ENCODE data around the gene CEACAM5.
"Not testable (repeated sequence)": the region's sequence is repeated elsewhere in the genome, so short reads cannot be mapped to it uniquely, and the experiment has no call there.

The CEACAM5 gene

GRCh38 chr19:41700381-41701195 lies 7.8 kb upstream of the CEACAM5 start:
- no peak for DNase-seq

DNA sequence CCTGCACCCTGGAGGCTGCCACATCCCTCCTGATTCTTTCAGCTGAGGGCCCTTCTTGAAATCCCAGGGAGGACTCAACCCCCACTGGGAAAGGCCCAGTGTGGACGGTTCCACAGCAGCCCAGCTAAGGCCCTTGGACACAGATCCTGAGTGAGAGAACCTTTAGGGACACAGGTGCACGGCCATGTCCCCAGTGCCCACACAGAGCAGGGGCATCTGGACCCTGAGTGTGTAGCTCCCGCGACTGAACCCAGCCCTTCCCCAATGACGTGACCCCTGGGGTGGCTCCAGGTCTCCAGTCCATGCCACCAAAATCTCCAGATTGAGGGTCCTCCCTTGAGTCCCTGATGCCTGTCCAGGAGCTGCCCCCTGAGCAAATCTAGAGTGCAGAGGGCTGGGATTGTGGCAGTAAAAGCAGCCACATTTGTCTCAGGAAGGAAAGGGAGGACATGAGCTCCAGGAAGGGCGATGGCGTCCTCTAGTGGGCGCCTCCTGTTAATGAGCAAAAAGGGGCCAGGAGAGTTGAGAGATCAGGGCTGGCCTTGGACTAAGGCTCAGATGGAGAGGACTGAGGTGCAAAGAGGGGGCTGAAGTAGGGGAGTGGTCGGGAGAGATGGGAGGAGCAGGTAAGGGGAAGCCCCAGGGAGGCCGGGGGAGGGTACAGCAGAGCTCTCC lies 6.9 kb upstream of the CEACAM5 start:
- peak in 1 of 2 experiments; percentile 33 for DNase-seq

DNA sequence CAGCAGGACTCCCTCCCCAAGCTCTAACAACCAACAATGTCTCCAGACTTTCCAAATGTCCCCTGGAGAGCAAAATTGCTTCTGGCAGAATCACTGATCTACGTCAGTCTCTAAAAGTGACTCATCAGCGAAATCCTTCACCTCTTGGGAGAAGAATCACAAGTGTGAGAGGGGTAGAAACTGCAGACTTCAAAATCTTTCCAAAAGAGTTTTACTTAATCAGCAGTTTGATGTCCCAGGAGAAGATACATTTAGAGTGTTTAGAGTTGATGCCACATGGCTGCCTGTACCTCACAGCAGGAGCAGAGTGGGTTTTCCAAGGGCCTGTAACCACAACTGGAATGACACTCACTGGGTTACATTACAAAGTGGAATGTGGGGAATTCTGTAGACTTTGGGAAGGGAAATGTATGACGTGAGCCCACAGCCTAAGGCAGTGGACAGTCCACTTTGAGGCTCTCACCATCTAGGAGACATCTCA lies 6.2 kb upstream of the CEACAM5 start:
- DNase-seq = no peak

GRCh38 chr19:41703602-41704293 lies 4.7 kb upstream of the CEACAM5 start:
- no peak for DNase-seq

GRCh38 chr19:41705393-41706174 lies 2.8 kb upstream of the CEACAM5 start:
- no peak for DNase-seq

GRCh38 chr19:41706741-41707501 lies 1.5 kb upstream of the CEACAM5 start:
- DNase-seq = peak; percentile 37 to 78

GRCh38 chr19:41707502-41707812 lies 969 bp upstream of the CEACAM5 start:
- DNase-seq = no peak

- no peak for DNase-seq
These were observed 505 bp upstream of the CEACAM5 start for GRCh38 chr19:41707871-41708371.

GRCh38 chr19:41709516-41709915 lies 1.1 kb downstream of the CEACAM5 start:
- not testable (repeated sequence) for DNase-seq

- DNase-seq = no peak
These were observed 1.7 kb downstream of the CEACAM5 start for GRCh38 chr19:41709951-41710645.

DNA sequence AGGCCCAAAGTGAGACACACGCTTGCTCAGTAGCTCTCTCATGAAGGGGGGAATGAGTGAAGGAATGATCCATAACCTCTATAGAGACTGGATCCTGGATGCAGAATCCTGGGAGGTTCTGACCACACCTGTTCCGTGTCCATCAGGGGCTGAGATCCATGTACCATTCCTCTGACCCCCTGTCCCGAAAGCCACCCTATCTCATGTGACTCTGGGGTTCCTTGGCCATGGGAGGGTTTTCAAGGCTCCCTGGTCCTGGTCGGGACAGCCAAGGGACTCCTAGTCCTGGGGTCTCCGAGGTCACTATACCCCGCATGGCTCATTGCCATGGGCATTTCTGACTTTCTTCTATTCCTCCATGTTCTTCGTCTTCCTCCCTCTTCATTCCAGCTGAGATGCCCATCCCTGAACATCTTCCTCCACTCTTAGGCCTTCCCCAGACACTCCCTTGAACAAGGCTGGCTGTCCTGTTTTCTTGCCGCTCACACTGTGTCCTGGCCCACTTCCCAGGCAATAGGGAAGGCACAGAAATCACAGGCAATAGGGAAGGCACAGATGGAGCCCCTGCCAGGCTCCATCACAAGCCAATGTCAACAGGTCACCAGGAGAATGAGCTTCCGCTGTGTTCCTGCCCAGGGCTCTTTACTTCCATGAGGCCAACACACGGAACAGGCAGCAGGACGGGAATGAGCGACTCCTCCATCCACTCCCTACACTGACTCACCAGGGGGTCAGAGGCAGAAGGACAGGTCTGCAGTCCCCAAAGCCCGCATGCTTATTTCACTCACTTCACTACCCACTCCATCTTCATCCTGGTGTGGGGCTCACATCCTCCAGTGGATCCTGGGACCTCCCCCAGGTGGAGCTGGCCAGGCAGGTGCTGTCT lies 3.2 kb downstream of the CEACAM5 start:
- no peak for DNase-seq

DNA sequence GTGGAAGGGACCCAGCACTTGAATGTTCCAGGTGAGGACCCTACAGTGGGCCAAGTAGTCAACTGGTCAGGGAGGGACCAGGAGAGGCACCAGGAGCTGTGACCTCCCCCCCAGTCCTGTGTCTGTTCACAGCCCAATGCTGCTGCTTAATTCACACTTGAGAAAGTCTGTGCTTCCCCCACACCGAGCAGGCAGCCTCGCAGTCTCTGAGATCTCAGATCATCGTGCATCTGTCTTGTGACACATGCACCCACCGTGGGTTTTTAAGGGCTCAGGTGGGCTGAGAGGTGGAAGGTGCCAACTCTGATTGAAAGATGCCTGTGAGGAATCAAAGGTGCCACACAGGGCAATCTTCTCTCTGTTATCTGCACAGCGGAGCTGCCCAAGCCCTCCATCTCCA lies 6.2 kb downstream of the CEACAM5 start:
- DNase-seq = no peak

DNA sequence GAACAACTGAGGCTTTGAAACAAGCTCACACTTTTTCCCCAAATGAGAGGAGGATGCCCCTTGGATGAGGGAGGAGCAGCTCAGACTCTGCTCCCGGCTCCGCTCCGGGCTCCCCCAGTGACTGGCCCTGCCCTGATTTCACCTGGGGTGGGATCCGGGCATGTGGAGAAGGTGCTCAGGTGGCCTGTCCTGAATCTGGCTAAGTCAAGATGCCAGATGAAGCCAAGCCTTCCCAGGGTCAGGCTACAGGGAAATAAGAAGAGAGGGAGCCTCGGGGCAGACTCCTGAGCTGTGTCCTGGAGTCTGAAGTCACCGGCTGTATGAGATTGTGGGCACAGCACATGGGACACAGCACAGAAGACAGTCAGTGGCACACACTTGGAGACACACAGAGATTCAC lies 10.3 kb downstream of the CEACAM5 start:
- no peak for DNase-seq

- DNase-seq = no peak
These were observed 11.7 kb downstream of the CEACAM5 start for GRCh38 chr19:41720103-41720502.

DNA sequence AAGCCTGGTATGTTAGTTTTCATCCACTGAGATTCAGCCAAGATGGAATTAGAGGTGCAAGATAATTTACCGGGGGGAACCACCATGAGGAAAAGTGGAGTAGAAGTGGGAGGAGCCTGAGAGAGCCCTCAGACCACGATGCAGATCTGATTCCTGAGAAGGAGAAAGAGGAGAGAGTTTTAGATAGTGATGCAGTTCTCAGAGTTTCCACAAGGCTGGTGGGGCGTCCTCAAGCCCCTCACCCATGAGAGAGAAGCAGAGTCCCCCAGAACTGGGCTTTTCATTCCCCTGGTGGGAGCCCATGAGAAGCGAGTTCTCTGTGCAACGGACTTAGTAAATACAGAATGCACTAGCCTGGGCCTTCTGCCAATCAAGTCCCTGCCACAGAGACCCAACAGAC lies 18.1 kb downstream of the CEACAM5 start:
- DNase-seq = no peak

DNA sequence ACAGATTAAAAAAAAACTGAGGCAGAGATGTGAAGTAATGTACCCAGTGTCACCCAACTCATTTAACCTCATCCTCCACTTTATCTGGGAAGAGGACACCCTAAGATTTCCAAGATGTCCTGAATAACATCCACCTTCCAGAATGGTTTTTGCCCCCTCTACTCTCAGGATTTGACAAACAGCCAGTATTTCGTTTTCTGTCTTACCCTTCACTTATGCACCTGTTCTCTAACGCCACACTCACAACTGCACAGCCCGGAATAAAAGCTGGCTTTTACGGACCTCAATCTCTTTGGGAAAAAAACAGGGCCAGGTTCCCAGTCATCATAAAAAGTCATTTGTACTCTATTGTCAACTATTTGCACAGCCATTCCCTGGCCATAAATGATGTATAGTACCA lies 25.7 kb downstream of the CEACAM5 start:
- no peak for DNase-seq

DNA sequence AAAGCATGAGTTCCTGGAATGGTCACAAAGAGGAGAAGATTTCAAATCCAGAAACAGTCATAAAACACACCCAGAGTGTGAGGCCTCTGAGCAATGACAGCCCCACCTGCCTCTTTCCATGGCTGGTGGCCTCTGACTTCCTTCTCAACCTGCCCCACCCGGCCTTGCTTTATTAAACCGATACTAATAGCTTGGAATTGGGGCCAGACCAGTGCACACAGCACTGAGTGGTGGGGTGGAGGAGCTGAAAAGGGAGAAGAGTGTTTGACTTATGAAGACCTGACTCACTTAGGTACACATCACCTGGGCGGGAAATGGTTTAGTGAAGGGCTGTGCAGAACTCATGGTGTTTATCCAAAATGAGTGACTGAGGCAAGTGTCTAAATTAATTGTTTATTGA lies 26.2 kb downstream of the CEACAM5 start:
- DNase-seq = no peak

- DNase-seq = no peak
These were observed 26.7 kb downstream of the CEACAM5 start for GRCh38 chr19:41735071-41735600.

GRCh38 chr19:41739361-41739760 lies 30.9 kb downstream of the CEACAM5 start:
- no peak for DNase-seq
